Activated CD8-positive, alpha-beta memory T cell treated with anti-CD3 and anti-CD28 coated beads for 48 hours (primary cell): ENCODE results near the gene MUC13.

Experiments
- DNase-seq, 3 experiments: peaks; one replicate each; pipeline ENCODE4 v3.0.0-alpha.2; 2020; ENCODE audit warnings: low read depth in 2 of 3, low spot score in 2 of 3

MUC13 gene

GRCh38 chr3:124950026-124950425 lies 15.5 kb upstream of the MUC13 start:
- no peak for DNase-seq

DNA sequence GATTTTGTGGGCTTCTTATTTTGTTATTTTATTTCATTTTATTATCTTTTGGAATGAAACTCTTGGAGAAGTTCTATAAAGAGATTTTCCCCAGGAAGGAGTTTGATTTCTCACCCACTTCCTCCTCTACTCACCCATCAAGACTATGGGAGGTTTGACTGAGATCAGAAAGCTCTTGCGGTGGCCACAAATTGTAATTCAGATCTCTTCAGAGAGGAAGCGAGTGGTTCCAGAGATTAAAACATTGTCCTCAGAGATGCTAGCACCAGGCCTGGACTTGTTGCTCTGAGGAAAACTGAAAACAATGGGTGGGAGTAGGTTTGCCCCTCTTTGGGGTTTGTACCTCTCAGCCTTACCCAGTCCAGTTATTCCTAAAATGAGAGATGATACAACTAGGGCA lies 8.1 kb upstream of the MUC13 start:
- DNase-seq = no peak

DNA sequence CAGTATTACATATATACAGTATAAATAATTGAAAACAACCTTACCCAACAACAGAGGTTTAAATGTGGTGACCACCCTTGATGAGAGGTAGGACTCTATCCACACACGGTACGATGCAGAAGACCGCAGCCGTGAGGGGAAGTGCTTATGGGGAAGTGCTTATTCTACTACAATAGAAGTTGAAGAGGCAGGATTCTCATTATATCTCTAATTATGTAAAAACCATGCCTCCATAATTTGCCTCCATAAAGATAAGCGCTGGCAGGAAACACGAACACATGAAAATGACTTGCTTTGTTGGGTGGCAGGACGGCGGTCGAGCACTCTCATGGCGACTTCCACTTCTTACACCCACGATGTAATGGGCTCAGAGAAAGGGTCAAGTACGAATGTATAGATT lies 7.2 kb upstream of the MUC13 start:
- DNase-seq = no peak

DNA sequence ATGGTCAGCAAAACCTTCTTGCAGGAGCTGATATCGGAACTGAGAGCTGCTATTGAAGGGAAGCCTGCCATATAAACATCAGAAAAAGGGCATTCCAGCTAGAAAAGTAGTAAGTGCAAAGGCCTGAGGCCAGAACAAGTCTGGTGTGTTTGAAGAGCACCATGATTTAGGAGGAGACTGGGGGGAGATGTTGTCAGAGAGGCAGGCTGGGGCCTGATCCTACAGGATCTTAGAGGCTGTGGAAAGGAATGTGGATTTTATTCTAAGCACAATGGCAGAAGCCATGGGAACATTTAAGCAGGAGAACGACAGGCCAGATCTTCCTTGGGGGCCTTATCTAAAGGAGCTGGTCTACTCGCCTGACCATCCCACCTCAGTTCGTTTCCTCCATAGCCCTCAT lies 5.1 kb upstream of the MUC13 start:
- DNase-seq = no peak

DNA sequence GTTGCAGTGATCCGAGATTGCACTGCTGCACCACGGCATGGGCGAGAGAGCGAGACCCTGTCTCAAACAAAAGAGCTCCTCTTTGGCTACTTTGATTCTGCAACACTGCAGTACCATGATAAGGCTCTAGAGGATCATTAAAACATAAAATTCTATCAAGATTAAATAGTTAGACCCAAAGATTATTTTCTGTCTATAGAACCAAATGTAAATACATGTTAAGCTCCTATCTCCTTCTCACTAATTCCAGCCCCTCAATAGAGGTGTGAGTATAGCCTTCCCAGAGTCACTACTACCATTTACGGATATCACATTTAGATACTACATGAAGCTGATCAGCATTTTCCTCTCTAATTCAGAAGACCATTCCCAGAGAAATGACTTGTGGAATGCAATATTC lies 4.3 kb upstream of the MUC13 start:
- no peak for DNase-seq

DNA sequence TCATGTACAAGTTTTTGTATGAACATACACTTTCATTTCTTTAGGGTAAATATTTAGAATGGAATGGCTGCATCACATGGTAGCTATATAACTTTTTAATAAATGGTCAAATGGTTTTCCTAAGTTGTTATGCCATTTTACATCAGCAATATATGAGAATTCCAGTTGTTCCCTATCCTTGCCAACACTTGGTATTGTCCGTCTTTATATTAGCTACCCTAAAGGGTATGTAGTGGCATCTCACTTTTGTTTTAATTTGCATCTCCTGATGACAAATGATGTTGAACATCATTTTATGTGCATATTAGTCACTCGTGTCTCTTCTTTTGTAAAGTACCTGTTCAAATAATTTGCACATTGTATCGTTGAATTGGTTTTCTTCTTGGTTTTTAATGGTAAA lies 2.5 kb upstream of the MUC13 start:
- DNase-seq = no peak

- no peak for DNase-seq
Measured at GRCh38 chr3:124935794-124936542, 1.4 kb upstream of the MUC13 start.

DNA sequence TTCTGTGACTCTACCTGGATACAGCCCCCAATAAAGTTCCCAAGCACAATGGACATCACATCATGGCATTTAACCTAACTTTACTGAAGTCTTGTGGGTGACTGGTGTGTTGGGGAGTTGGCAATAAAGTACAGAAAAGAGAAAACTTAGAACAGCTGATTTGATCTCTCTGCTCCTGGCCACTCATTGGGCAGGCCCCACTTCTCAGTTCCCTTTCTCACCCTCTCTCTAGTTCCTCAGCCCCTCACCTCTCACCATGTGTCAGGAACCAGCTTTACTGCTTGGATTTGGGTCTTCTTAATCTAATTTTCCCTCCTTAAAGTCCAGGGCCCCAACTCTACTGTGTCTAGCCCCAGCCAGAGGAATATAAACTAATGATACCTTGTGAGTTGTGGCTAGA lies 713 bp upstream of the MUC13 start:
- DNase-seq = no peak

- DNase-seq = peak in 2 of 3 experiments; percentile 2 to 35
Measured at GRCh38 chr3:124928333-124929202, 6.0 kb downstream of the MUC13 start.

GRCh38 chr3:124927574-124928045 lies 6.9 kb downstream of the MUC13 start:
- no peak for DNase-seq

GRCh38 chr3:124926426-124927101 lies 8.0 kb downstream of the MUC13 start:
- no peak for DNase-seq

DNA sequence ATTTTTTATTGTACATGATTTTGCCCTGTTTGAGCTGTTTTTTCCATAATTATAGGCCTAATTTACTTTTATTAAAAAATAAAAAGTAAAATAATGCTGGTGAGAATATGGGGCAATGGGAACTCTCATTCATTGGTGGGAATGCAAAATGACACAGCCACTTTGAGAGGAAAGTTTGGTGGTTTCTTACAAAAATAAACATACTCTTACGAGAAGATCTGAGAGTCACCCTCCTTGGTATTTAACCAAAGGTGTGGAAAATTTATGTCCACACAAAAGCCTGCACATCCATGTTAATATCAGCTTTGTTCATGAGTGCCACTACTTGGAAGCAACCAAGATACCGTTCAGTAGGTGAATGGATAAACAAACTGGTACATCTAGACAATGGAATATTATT lies 9.8 kb downstream of the MUC13 start:
- no peak for DNase-seq

- DNase-seq = no peak
Measured at GRCh38 chr3:124923833-124924232, 10.7 kb downstream of the MUC13 start.

- no peak for DNase-seq
Measured at GRCh38 chr3:124920718-124921117, 13.8 kb downstream of the MUC13 start.

GRCh38 chr3:124919756-124920155 lies 14.8 kb downstream of the MUC13 start:
- no peak for DNase-seq

DNA sequence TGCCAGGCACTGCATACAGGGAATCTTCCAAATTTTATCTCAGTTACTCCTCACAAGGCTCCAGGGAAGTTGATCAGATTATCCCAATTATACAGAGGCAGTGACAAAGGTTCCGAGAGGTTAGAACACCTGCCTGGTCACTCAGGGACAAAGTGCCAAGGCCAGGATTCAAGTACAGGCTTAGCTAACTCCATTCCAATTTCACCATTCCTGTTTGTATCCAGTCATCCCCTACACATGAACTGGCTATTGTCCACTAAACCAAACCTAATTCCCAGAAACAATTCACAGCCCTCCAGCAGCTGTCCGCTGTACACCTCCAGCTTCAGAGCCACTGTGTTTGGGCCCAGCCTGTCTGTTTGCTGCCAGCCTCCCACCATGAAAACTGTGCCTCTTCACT lies 16.0 kb downstream of the MUC13 start:
- no peak for DNase-seq

DNA sequence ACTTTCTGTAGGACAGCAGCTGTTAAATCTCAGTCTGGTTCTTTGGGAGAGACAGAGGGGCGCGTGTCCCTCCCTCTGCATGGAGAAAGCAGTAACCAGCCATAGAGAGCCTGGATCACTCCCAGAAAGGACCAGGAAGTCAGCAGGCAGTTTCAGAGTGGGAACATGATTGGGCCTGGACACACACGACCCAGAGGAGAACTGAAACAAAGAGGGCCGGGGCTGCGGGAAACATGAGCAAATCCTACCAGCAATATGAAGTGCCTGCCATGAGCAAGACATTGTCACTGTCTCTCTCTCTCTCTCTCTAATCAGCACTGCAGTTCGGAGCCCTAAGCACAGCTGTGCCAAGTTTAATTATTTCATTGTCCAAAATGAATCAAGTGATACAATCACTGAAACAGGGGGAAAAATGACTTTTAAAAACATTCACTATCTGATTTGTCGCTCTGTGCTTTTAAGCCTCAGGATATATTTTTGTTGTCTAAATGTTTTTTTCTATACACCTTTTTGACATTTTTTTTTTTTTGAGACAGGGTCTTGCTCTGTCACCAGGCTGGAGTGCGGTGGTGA lies 17.6 kb downstream of the MUC13 start:
- no peak for DNase-seq

DNA sequence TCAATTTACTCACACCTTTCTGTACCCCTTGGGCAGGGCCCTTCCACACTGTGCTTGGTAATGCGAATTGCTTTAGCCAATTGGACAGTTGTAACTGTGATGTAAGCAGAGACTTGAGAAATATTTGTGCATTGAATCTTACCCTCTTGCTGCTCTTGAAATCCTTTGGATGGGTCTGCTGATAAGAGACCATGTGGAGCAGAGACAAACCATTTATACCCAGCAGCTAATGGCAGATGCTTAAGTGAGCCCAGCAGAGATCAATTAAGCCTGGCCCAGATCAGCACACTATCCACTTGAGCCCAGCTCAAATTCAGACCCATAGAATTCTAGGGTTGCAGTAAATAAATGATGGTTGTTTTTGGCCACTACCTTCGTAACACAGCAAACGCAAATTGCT lies 19.3 kb downstream of the MUC13 start:
- no peak for DNase-seq

GRCh38 chr3:124907957-124908356 lies 26.6 kb downstream of the MUC13 start:
- no peak for DNase-seq

DNA sequence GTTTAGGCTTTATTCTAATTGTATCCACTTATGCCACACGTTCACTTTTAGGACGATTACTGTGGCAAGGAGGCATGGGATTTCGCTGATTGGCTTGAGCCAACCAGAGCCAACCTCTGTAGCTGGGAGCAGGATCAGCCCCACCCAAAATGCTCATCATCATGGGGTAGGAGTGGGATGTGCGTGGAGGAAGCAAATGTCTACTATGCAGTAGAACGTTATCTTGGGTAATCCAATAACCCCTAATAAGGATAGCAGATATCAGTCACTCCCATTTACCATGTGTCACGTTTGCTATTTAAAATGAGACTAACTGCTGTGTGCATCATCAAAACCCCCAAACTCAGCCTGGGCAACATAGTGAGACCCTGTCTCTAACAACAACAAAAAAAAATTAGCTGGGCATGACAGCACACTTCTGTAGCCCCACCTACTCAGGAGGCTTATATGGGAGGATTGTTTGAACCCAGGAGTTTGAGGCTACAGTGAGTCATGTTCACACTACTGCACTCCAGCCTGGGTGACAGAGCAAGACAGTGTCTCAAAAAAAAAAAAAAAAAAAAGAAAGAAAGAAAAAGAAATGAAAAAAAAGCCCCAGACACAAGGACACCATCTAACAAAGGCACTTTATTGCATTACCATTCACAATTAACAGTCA lies 29.6 kb downstream of the MUC13 start:
- no peak for DNase-seq
